H9 (cell line): ENCODE results near the gene EPB41. TPM values are rescaled to one million over a fixed set of nuclear protein-coding genes. Genes with fewer than 3 reads are reported as not detected.

Source experiments
- DNase-seq: peaks from one replicate; pipeline ENCODE4 v3.0.0-alpha.2; 2017
- H2AFZ ChIP-seq: one replicate; pipeline ENCODE4 v1.6.1; 2013; ENCODE audit warnings: mild to moderate bottlenecking, low read length, control low read depth, moderate library complexity
- H2AK5ac ChIP-seq: 2 replicates; pipeline ENCODE4 v1.6.1; 2013; ENCODE audit warnings: low read length, control low read depth, mixed read lengths; ENCODE audit not compliant: insufficient read length
- H2BK120ac ChIP-seq: one replicate; pipeline ENCODE4 v1.6.1; 2013; ENCODE audit warnings: low read depth, mild to moderate bottlenecking, low read length, control low read depth, inconsistent platforms; ENCODE audit not compliant: poor library complexity, severe bottlenecking
- H2BK12ac ChIP-seq: 2 replicates; pipeline ENCODE4 v1.6.1; 2013; ENCODE audit warnings: low read length, control low read depth, mixed read lengths, low read depth; ENCODE audit not compliant: insufficient read length
- H2BK15ac ChIP-seq: 2 replicates; pipeline ENCODE4 v1.6.1; 2013; ENCODE audit warnings: low read depth, low read length, control low read depth
- H2BK20ac ChIP-seq: one replicate; pipeline ENCODE4 v1.6.1; 2013; ENCODE audit warnings: low read depth, mild to moderate bottlenecking, low read length, control low read depth, inconsistent platforms; ENCODE audit not compliant: poor library complexity, severe bottlenecking
- H2BK5ac ChIP-seq: 2 replicates; pipeline ENCODE4 v1.6.1; 2013; ENCODE audit warnings: low read length, control low read depth, mixed read lengths; ENCODE audit not compliant: insufficient read length
- H3K14ac ChIP-seq: 2 replicates; pipeline ENCODE4 v1.6.1; 2013; ENCODE audit warnings: low read length, control low read depth; ENCODE audit not compliant: insufficient read depth
- H3K18ac ChIP-seq: 2 replicates; pipeline ENCODE4 v1.6.1; 2013; ENCODE audit warnings: low read depth, mild to moderate bottlenecking, mixed read lengths, low read length, control low read depth; ENCODE audit not compliant: insufficient read length
- H3K23ac ChIP-seq: 2 replicates; pipeline ENCODE4 v1.6.1; 2013; ENCODE audit warnings: low read length, control low read depth, mixed read lengths, low read depth; ENCODE audit not compliant: insufficient read length
- H3K23me2 ChIP-seq: 2 replicates; pipeline ENCODE4 v1.6.1; 2013; ENCODE audit warnings: low read depth, mild to moderate bottlenecking, mixed read lengths, low read length, control low read depth; ENCODE audit not compliant: insufficient read length, poor library complexity, severe bottlenecking
- H3K27ac ChIP-seq: 2 replicates; pipeline ENCODE4 v1.5.1; 2013; ENCODE audit warnings: low read length, control low read depth, mixed read lengths, low read depth; ENCODE audit not compliant: insufficient read length
- H3K27me3 ChIP-seq: 2 replicates; pipeline ENCODE4 v1.6.1; 2013; ENCODE audit warnings: low read length, control low read depth, inconsistent platforms; ENCODE audit not compliant: insufficient read depth
- H3K4ac ChIP-seq: 2 replicates; pipeline ENCODE4 v1.6.1; 2013; ENCODE audit warnings: low read depth, mild to moderate bottlenecking, control low read depth, inconsistent platforms, low read length, moderate library complexity
- H3K4me1 ChIP-seq: 2 replicates; pipeline ENCODE4 v1.6.1; 2013; ENCODE audit warnings: low read length, control low read depth, inconsistent platforms; ENCODE audit not compliant: insufficient read depth
- H3K4me2 ChIP-seq: 2 replicates; pipeline ENCODE4 v1.6.1; 2013; ENCODE audit warnings: low read length, control low read depth, mixed read lengths; ENCODE audit not compliant: insufficient read length, insufficient read depth
- H3K56ac ChIP-seq: 2 replicates; pipeline ENCODE4 v1.6.1; 2013; ENCODE audit warnings: low read depth, mild to moderate bottlenecking, mixed read lengths, low read length, control low read depth; ENCODE audit not compliant: insufficient read length
- H3K79me1 ChIP-seq: 2 replicates; pipeline ENCODE4 v1.6.1; 2013; ENCODE audit warnings: low read depth, mild to moderate bottlenecking, moderate library complexity, low read length, control low read depth, inconsistent platforms; ENCODE audit not compliant: insufficient read depth, poor library complexity, severe bottlenecking
- H3K79me2 ChIP-seq: 2 replicates; pipeline ENCODE4 v1.6.1; 2013; ENCODE audit warnings: low read length, control low read depth, inconsistent platforms; ENCODE audit not compliant: insufficient read depth
- H3K9ac ChIP-seq: 2 replicates; pipeline ENCODE4 v1.6.1; 2013; ENCODE audit warnings: low read length, control low read depth, mixed read lengths; ENCODE audit not compliant: insufficient read length; ENCODE audit errors: extremely low read depth
- H3K9me3 ChIP-seq: one replicate; pipeline ENCODE4 v1.6.1; 2013; ENCODE audit warnings: low read depth, low read length, inconsistent platforms; ENCODE audit not compliant: control insufficient read depth
- H3T11ph ChIP-seq: one replicate; pipeline ENCODE4 v1.6.1; 2013; ENCODE audit warnings: mild to moderate bottlenecking, low read length, control low read depth, inconsistent platforms
- H4K20me1 ChIP-seq: one replicate; pipeline ENCODE4 v1.6.1; 2013; ENCODE audit not compliant: control insufficient read depth, insufficient read length, insufficient read depth
- H4K5ac ChIP-seq: 2 replicates; pipeline ENCODE4 v1.6.1; 2013; ENCODE audit warnings: low read depth, mild to moderate bottlenecking, mixed read lengths, low read length, control low read depth; ENCODE audit not compliant: insufficient read length
- H4K8ac ChIP-seq: replicated peaks from 2 replicates; pipeline ENCODE4 v1.6.1; 2013; ENCODE audit warnings: low read length, control low read depth, mixed read lengths, low read depth; ENCODE audit not compliant: insufficient read length
- H4K91ac ChIP-seq: 2 replicates; pipeline ENCODE4 v1.6.1; 2013; ENCODE audit warnings: low read depth, mild to moderate bottlenecking, moderate library complexity, mixed read lengths, low read length, control low read depth; ENCODE audit not compliant: insufficient read length
- H3K27ac Mint-ChIP-seq, 3 experiments: 2 replicates in 2 of 3; 3 replicates in 1 of 3; pipeline ENCODE4 v1.8.0; 2020 to 2021; ENCODE audit warnings: mixed read lengths in 3 of 3, mild to moderate bottlenecking in 1 of 3, moderate library complexity in 1 of 3
- H3K27me3 Mint-ChIP-seq: 2 replicates; pipeline ENCODE4 v1.8.0; 2021; ENCODE audit warnings: low read depth, mild to moderate bottlenecking, moderate library complexity, mixed read lengths
- H3K36me3 Mint-ChIP-seq, 3 experiments: 2 replicates in 2 of 3; 3 replicates in 1 of 3; pipeline ENCODE4 v1.8.0; 2020 to 2021; ENCODE audit warnings: low read depth in 3 of 3, mixed read lengths in 3 of 3; ENCODE audit not compliant: insufficient read depth in 1 of 3
- H3K4me1 Mint-ChIP-seq, 2 experiments: 2 replicates each; pipeline ENCODE4 v1.8.0; 2020; ENCODE audit warnings: mixed read lengths in 2 of 2
- H3K4me3 Mint-ChIP-seq, 2 experiments: 2 replicates in 1 of 2; 3 replicates in 1 of 2; pipeline ENCODE4 v1.8.0; 2020 to 2021; ENCODE audit warnings: mild to moderate bottlenecking in 2 of 2, mixed read lengths in 2 of 2, moderate library complexity in 1 of 2
- H3K9me3 Mint-ChIP-seq, 2 experiments: 2 replicates in 1 of 2; 3 replicates in 1 of 2; pipeline ENCODE4 v1.8.0; 2020; ENCODE audit warnings: mild to moderate bottlenecking in 2 of 2, mixed read lengths in 2 of 2, moderate library complexity in 1 of 2
- WGBS: extraction: QIAGEN DNeasy Blood & Tissue Kit; methylation state at CpG from one replicate; pipeline ENCODE4 v1.1.7; 2013; ENCODE audit warnings: missing lambda C conversion rate, low lambda C conversion rate, mixed read lengths; ENCODE audit not compliant: insufficient read length; ENCODE audit errors: extremely low coverage; 5-methylcytosine and 5-hydroxymethylcytosine counted together
- total RNA-seq: library from RNA; stranded (reverse); gene quantifications from 2 replicates; pipeline ENCODE4 v1.2.1, GENCODE V29; 2021
- TF ChIP-seq, protein P1 (sequence below): fragments of 200-600 bp; sonication (generic); conservative IDR thresholded peaks from 3 replicates; pipeline ENCODE4 v1.8.0; 2021; ENCODE audit warnings: antibody characterized with exemption, mild to moderate bottlenecking

Gene EPB41
- total RNA-seq, 1 experiment from 2014 or later: 75.4 TPM

GRCh38 chr1:29029667-29030066, 115.3 kb downstream of the EPB41 start:
- H3K4me1 Mint-ChIP-seq: peaks cover 11 to 14% of the 10 kb centered on the region in 2 experiments
- no peak overlapping the region for H2BK20ac ChIP-seq
- H2AFZ ChIP-seq: no peak overlapping the region
- H2BK12ac ChIP-seq: no peak overlapping the region
- H3K27ac Mint-ChIP-seq: no peak overlapping the region; a peak in 1 of 7 replicates
- H4K20me1 ChIP-seq: no peaks in the 10 kb centered on the region
- H3K4me1 ChIP-seq: no peaks in the 10 kb centered on the region
- H3K9ac ChIP-seq: no peak overlapping the region
- H3K27ac ChIP-seq: no peak overlapping the region
- H3K4me3 Mint-ChIP-seq: no peak overlapping the region
- H2BK5ac ChIP-seq: no peak overlapping the region
- no peaks in the 10 kb centered on the region for H3K23me2 ChIP-seq
- no peak for DNase-seq
- H4K91ac ChIP-seq: no peak overlapping the region
- H3K27me3 ChIP-seq: no peaks in the 10 kb centered on the region
- H4K5ac ChIP-seq: no peak overlapping the region
- H3K79me1 ChIP-seq: no peaks in the 10 kb centered on the region
- TF ChIP-seq, protein P1, sequence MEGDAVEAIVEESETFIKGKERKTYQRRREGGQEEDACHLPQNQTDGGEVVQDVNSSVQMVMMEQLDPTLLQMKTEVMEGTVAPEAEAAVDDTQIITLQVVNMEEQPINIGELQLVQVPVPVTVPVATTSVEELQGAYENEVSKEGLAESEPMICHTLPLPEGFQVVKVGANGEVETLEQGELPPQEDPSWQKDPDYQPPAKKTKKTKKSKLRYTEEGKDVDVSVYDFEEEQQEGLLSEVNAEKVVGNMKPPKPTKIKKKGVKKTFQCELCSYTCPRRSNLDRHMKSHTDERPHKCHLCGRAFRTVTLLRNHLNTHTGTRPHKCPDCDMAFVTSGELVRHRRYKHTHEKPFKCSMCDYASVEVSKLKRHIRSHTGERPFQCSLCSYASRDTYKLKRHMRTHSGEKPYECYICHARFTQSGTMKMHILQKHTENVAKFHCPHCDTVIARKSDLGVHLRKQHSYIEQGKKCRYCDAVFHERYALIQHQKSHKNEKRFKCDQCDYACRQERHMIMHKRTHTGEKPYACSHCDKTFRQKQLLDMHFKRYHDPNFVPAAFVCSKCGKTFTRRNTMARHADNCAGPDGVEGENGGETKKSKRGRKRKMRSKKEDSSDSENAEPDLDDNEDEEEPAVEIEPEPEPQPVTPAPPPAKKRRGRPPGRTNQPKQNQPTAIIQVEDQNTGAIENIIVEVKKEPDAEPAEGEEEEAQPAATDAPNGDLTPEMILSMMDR: no peak
- H3K56ac ChIP-seq: no peak overlapping the region
- H3T11ph ChIP-seq: no peak overlapping the region
- no peaks in the 10 kb centered on the region for H3K9me3 Mint-ChIP-seq
- no peak overlapping the region for H2AK5ac ChIP-seq
- H3K4me2 ChIP-seq: no peak overlapping the region
- no peak overlapping the region for H4K8ac ChIP-seq
- WGBS: no CpG with 5 or more reads among the region's 4 CpGs
- no peaks in the 10 kb centered on the region for H3K79me2 ChIP-seq
- no peak overlapping the region for H3K4ac ChIP-seq
- H2BK120ac ChIP-seq: no peak overlapping the region
- H3K27me3 Mint-ChIP-seq: no peaks in the 10 kb centered on the region
- no peak overlapping the region for H2BK15ac ChIP-seq
- H3K23ac ChIP-seq: no peak overlapping the region
- H3K9me3 ChIP-seq: no peaks in the 10 kb centered on the region
- no peak overlapping the region for H3K14ac ChIP-seq
- H3K36me3 Mint-ChIP-seq: peaks cover 3 to 15% (median 5%) of the 10 kb centered on the region in 3 experiments; a peak in 5 of 7 replicates
- no peak overlapping the region for H3K18ac ChIP-seq
